Sigmoid colon (tissue), 3 donors: ENCODE results near the gene RINL.

Source experiments
- POLR2A ChIP-seq, 2 donors: fragments of 450-650 bp; IDR thresholded peaks; one replicate each; pipeline ENCODE4 v1.6.1; 2016; ENCODE audit warnings: antibody characterized with exemption in 2 of 2, mild to moderate bottlenecking in 2 of 2, moderate library complexity in 2 of 2
- TF ChIP-seq, protein P1 (sequence below), 4 experiments: fragments of 450-650 bp in 3 of 4; fragments of 200-600 bp in 1 of 4; IDR thresholded peaks; one replicate each; pipeline ENCODE4 v1.5.1; 2016 to 2019; ENCODE audit warnings: antibody characterized with exemption in 4 of 4, mild to moderate bottlenecking in 3 of 4, moderate library complexity in 2 of 4

GRCh38 chr19:38841180-38841766 lies 36.8 kb downstream of the RINL start:
- TF ChIP-seq, protein P1, sequence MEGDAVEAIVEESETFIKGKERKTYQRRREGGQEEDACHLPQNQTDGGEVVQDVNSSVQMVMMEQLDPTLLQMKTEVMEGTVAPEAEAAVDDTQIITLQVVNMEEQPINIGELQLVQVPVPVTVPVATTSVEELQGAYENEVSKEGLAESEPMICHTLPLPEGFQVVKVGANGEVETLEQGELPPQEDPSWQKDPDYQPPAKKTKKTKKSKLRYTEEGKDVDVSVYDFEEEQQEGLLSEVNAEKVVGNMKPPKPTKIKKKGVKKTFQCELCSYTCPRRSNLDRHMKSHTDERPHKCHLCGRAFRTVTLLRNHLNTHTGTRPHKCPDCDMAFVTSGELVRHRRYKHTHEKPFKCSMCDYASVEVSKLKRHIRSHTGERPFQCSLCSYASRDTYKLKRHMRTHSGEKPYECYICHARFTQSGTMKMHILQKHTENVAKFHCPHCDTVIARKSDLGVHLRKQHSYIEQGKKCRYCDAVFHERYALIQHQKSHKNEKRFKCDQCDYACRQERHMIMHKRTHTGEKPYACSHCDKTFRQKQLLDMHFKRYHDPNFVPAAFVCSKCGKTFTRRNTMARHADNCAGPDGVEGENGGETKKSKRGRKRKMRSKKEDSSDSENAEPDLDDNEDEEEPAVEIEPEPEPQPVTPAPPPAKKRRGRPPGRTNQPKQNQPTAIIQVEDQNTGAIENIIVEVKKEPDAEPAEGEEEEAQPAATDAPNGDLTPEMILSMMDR (IDR thresholded peaks at IDR 0.05) = no peak
- no peak for TF ChIP-seq POLR2A (IDR thresholded peaks at IDR 0.05)
